Measurements from ENCODE around the gene STIM2. TPM values are rescaled to one million over a fixed set of nuclear protein-coding genes. Genes with fewer than 3 reads are reported as not detected.

The STIM2 gene
- total RNA-seq, 1 experiment from 2014 or later: 23.9 TPM

DNA sequence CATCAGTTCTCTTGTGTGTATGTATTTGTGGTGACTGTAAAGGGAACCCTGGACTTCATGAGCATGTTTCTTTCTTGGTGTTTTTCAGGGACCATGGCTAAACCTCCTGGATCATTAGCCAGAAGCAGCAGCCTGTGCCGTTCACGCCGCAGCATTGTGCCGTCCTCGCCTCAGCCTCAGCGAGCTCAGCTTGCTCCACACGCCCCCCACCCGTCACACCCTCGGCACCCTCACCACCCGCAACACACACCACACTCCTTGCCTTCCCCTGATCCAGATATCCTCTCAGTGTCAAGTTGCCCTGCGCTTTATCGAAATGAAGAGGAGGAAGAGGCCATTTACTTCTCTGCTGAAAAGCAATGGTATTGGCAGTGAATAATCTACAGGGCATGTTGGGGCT is 157.0 kb downstream of the STIM2 start:
- H3K9me3 ChIP-seq (ENCODE audit: control insufficient read depth, insufficient read depth, low read depth, low read length): no peaks in the 10 kb centered on the region
- BruUV-seq (replicated peaks): no TSS peak
- DNase-seq (ENCODE audit: low read depth, low spot score): no peak
- no peak overlapping the region for H3K27ac ChIP-seq (ENCODE audit: low read length)
- no peaks in the 10 kb centered on the region; the same call in 1 of the 2 replicates for H3K36me3 ChIP-seq (ENCODE audit: control insufficient read depth, insufficient read depth, low read length)
- in situ Hi-C loops (cut with HindIII; ENCODE audit: low pct_unique_long_range_greater_than_20kb, low sequenced_read_pairs) (no loop called here), intact Hi-C loops (cut with micrococcal nuclease; ENCODE audit: unreplicated experiment) (no loop called here)
- ATAC-seq: no peak
- TF ChIP-seq TCF7L2 (IDR thresholded peaks at IDR 0.05; ENCODE audit: low read depth, low read length) (no peak), SIN3A (IDR thresholded peaks at IDR 0.05; ENCODE audit: borderline replicate concordance, insufficient read depth, low read depth, low read length) (no peak), POLR2AphosphoS5 (IDR thresholded peaks at IDR 0.05; ENCODE audit: low read depth, low read length) (no peak)
- TF ChIP-seq, protein P1, sequence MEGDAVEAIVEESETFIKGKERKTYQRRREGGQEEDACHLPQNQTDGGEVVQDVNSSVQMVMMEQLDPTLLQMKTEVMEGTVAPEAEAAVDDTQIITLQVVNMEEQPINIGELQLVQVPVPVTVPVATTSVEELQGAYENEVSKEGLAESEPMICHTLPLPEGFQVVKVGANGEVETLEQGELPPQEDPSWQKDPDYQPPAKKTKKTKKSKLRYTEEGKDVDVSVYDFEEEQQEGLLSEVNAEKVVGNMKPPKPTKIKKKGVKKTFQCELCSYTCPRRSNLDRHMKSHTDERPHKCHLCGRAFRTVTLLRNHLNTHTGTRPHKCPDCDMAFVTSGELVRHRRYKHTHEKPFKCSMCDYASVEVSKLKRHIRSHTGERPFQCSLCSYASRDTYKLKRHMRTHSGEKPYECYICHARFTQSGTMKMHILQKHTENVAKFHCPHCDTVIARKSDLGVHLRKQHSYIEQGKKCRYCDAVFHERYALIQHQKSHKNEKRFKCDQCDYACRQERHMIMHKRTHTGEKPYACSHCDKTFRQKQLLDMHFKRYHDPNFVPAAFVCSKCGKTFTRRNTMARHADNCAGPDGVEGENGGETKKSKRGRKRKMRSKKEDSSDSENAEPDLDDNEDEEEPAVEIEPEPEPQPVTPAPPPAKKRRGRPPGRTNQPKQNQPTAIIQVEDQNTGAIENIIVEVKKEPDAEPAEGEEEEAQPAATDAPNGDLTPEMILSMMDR (IDR thresholded peaks at IDR 0.05): no peak
- TF ChIP-seq, protein P2, sequence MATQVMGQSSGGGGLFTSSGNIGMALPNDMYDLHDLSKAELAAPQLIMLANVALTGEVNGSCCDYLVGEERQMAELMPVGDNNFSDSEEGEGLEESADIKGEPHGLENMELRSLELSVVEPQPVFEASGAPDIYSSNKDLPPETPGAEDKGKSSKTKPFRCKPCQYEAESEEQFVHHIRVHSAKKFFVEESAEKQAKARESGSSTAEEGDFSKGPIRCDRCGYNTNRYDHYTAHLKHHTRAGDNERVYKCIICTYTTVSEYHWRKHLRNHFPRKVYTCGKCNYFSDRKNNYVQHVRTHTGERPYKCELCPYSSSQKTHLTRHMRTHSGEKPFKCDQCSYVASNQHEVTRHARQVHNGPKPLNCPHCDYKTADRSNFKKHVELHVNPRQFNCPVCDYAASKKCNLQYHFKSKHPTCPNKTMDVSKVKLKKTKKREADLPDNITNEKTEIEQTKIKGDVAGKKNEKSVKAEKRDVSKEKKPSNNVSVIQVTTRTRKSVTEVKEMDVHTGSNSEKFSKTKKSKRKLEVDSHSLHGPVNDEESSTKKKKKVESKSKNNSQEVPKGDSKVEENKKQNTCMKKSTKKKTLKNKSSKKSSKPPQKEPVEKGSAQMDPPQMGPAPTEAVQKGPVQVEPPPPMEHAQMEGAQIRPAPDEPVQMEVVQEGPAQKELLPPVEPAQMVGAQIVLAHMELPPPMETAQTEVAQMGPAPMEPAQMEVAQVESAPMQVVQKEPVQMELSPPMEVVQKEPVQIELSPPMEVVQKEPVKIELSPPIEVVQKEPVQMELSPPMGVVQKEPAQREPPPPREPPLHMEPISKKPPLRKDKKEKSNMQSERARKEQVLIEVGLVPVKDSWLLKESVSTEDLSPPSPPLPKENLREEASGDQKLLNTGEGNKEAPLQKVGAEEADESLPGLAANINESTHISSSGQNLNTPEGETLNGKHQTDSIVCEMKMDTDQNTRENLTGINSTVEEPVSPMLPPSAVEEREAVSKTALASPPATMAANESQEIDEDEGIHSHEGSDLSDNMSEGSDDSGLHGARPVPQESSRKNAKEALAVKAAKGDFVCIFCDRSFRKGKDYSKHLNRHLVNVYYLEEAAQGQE (IDR thresholded peaks at IDR 0.05; ENCODE audit: insufficient read depth in 1 of 2, low read depth in 2 of 2, low read length in 1 of 2): no peak
- H3K27me3 ChIP-seq (ENCODE audit: control insufficient read depth, insufficient read depth, low read length): no peaks in the 10 kb centered on the region
- H3K4me1 ChIP-seq (ENCODE audit: control insufficient read depth, insufficient read depth, low read length): no peaks in the 10 kb centered on the region
- ChIA-PET POLR2A (no interaction called here), CTCF (interaction anchor here (0.7 kb wide), 1 partner anchor 511 kb away, joined by 3 read pairs; no protein-coding TSS in a partner anchor)
- no peak overlapping the region for H3K4me3 ChIP-seq (ENCODE audit: low read depth in 2 of 2, low read length in 2 of 2)

DNA sequence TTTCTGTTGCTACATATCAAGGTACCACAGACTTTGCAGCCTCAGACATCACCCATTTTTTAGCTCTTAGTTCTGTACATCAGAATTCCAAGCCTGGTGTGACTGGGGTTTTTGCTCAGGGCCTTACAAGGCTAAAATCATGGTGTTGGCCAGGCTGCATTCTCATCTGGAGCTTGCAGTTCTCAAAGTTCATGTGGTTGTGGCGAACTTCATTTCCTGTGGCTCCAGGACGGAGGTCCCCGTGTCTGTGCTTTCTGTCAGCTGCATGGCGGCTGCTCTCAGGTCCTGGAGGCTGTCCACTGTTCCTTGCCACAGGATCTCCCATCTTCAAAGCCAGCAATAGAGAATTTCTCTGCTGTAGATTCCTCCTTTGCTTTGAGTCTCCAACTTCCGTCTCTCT is 157.4 kb downstream of the STIM2 start:
- H3K36me3 ChIP-seq (ENCODE audit: control insufficient read depth, insufficient read depth, low read length): no peaks in the 10 kb centered on the region; the same call in 1 of the 2 replicates
- in situ Hi-C loops (cut with HindIII; ENCODE audit: low pct_unique_long_range_greater_than_20kb, low sequenced_read_pairs) (no loop called here), intact Hi-C loops (cut with micrococcal nuclease; ENCODE audit: unreplicated experiment) (no loop called here)
- ChIA-PET CTCF (interaction anchor here (0.7 kb wide), 1 partner anchor 511 kb away, joined by 3 read pairs; no protein-coding TSS in a partner anchor), POLR2A (no interaction called here)
- BruUV-seq (replicated peaks): no TSS peak
- ATAC-seq (no peak), DNase-seq (ENCODE audit: low read depth, low spot score) (no peak)
- TF ChIP-seq, protein P2 (IDR thresholded peaks at IDR 0.05; ENCODE audit: insufficient read depth in 1 of 2, low read depth in 2 of 2, low read length in 1 of 2): no peak
- TF ChIP-seq POLR2AphosphoS5 (IDR thresholded peaks at IDR 0.05; ENCODE audit: low read depth, low read length) (no peak), TCF7L2 (IDR thresholded peaks at IDR 0.05; ENCODE audit: low read depth, low read length) (no peak), SIN3A (IDR thresholded peaks at IDR 0.05; ENCODE audit: borderline replicate concordance, insufficient read depth, low read depth, low read length) (no peak)
- TF ChIP-seq, protein P1 (IDR thresholded peaks at IDR 0.05): no peak
- no peak overlapping the region for H3K4me3 ChIP-seq (ENCODE audit: low read depth in 2 of 2, low read length in 2 of 2)
- no peak overlapping the region for H3K27ac ChIP-seq (ENCODE audit: low read length)
- H3K4me1 ChIP-seq (ENCODE audit: control insufficient read depth, insufficient read depth, low read length): no peaks in the 10 kb centered on the region
- no peaks in the 10 kb centered on the region for H3K27me3 ChIP-seq (ENCODE audit: control insufficient read depth, insufficient read depth, low read length)
- no peaks in the 10 kb centered on the region for H3K9me3 ChIP-seq (ENCODE audit: control insufficient read depth, insufficient read depth, low read depth, low read length)

Measured in Panc1 (cell line).